GM18499 (cell line): Measurements from ENCODE around the gene PCDHGB4.
A peak's percentile ranks its signal among the peaks of the same experiment; 100 is the strongest.
"Not testable (repeated sequence)": the region's sequence is repeated elsewhere in the genome, so short reads cannot be mapped to it uniquely, and the experiment has no call there.

Experiments
- ATAC-seq: cut with Tn5 transposase; IDR thresholded peaks from one replicate; pipeline ENCODE4 v1.9.1; 2021; ENCODE audit warnings: moderate number of reproducible peaks; ENCODE audit not compliant: insufficient read depth, unreplicated experiment

Gene PCDHGB4

GRCh38 chr5:141366016-141366896 lies 21.2 kb upstream of the PCDHGB4 start:
- ATAC-seq = no peak

GRCh38 chr5:141369994-141370848 lies 17.3 kb upstream of the PCDHGB4 start, which contains the start of gene PCDHGB3:
PCDHGB3 (plus strand) TSS chr5:141370242; CDS start chr5:141370395, 153 bp downstream.
- ATAC-seq = peak; percentile 77

- no peak for ATAC-seq
These were observed 15.7 kb upstream of the PCDHGB4 start for GRCh38 chr5:141371572-141372475.

- no peak for ATAC-seq
These were observed 13.7 kb upstream of the PCDHGB4 start, which contains the start of gene PCDHGA6 for GRCh38 chr5:141373673-141374317. PCDHGA6 (plus strand) TSS chr5:141373891; CDS start chr5:141374084, 193 bp downstream.

GRCh38 chr5:141374627-141375026 lies 12.9 kb upstream of the PCDHGB4 start:
- ATAC-seq = no peak

GRCh38 chr5:141375444-141376155 lies 11.9 kb upstream of the PCDHGB4 start:
- not testable (repeated sequence) for ATAC-seq

GRCh38 chr5:141382469-141383294 lies 4.8 kb upstream of the PCDHGB4 start, which contains the start of gene PCDHGA7:
PCDHGA7 (plus strand) TSS chr5:141382742; CDS start chr5:141382900, 158 bp downstream.
- ATAC-seq = no peak

GRCh38 chr5:141383345-141383744 lies 4.2 kb upstream of the PCDHGB4 start:
- ATAC-seq = no peak

- no peak for ATAC-seq
These were observed 2.8 kb upstream of the PCDHGB4 start for GRCh38 chr5:141384471-141385267.

GRCh38 chr5:141388661-141389060 lies 1.2 kb downstream of the PCDHGB4 start:
- no peak for ATAC-seq

- no peak for ATAC-seq
These were observed 1.9 kb downstream of the PCDHGB4 start for GRCh38 chr5:141389153-141390042.

GRCh38 chr5:141392429-141393198 lies 5.1 kb downstream of the PCDHGB4 start, which contains the start of gene PCDHGA8:
PCDHGA8 (plus strand) TSS chr5:141392633; CDS start chr5:141392814, 181 bp downstream.
- no peak for ATAC-seq

GRCh38 chr5:141393267-141393666 lies 5.8 kb downstream of the PCDHGB4 start:
- ATAC-seq = no peak

GRCh38 chr5:141394401-141395187 lies 7.1 kb downstream of the PCDHGB4 start:
- ATAC-seq = not testable (repeated sequence)
